Fibroblast of lung (primary cell): ENCODE data around the gene TUBB1.

Source experiments
- EZH2 ChIP-seq: IDR thresholded peaks from 2 replicates; pipeline ENCODE4 v1.5.1; 2012; ENCODE audit warnings: low read length, control low read depth, mild to moderate bottlenecking; ENCODE audit errors: missing control alignments
- TF ChIP-seq, protein P1 (sequence below), 2 donors: IDR thresholded peaks in 1 of 2; conservative IDR thresholded peaks in 1 of 2; 1 replicate in 1 of 2; 2 replicates in 1 of 2; pipeline ENCODE4 v1.5.1; 2011 to 2012; ENCODE audit warnings: low read length in 2 of 2, control low read depth in 1 of 2, inconsistent platforms in 1 of 2, low read depth in 1 of 2, mild to moderate bottlenecking in 1 of 2

DNA sequence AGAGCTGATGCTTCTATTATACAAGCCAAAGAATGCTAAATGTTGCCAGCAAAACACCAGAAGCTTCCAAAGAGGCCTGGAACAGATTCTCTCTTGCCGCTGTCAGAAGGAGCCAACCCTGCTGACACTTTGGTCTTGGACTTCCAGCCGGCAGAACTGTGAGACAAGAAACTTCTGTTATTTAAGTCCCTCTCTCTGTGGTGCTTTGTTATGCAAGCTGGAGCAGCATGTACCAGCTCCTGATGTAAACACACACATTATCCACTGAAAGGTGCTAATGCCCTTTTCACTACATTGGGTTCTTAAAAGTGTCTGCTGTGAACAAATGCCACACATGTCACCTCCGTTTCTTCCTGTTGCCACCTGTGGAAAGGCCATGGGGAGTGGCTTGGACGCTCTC, 49.3 kb downstream of the TUBB1 start:
- TF ChIP-seq, protein P1, sequence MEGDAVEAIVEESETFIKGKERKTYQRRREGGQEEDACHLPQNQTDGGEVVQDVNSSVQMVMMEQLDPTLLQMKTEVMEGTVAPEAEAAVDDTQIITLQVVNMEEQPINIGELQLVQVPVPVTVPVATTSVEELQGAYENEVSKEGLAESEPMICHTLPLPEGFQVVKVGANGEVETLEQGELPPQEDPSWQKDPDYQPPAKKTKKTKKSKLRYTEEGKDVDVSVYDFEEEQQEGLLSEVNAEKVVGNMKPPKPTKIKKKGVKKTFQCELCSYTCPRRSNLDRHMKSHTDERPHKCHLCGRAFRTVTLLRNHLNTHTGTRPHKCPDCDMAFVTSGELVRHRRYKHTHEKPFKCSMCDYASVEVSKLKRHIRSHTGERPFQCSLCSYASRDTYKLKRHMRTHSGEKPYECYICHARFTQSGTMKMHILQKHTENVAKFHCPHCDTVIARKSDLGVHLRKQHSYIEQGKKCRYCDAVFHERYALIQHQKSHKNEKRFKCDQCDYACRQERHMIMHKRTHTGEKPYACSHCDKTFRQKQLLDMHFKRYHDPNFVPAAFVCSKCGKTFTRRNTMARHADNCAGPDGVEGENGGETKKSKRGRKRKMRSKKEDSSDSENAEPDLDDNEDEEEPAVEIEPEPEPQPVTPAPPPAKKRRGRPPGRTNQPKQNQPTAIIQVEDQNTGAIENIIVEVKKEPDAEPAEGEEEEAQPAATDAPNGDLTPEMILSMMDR (conservative IDR thresholded peaks at IDR 0.05 in 1 of 2, IDR thresholded peaks at IDR 0.05 in 1 of 2; ENCODE audit: low read depth in 1 of 2, low read length in 2 of 2) = no peak
- TF ChIP-seq EZH2 = no peak
